GM18505 (cell line): ENCODE data around the gene KDM4F.
A peak's percentile ranks its signal among the peaks of the same experiment; 100 is the strongest.

Experiments used
- ATAC-seq: cut with Tn5 transposase; IDR thresholded peaks from one replicate; pipeline ENCODE4 v1.9.1; 2021; ENCODE audit not compliant: unreplicated experiment
- POLR2A ChIP-seq: IDR thresholded peaks from 4 replicates; pipeline ENCODE4 v1.6.1; 2011; ENCODE audit warnings: borderline replicate concordance; ENCODE audit not compliant: insufficient read depth, insufficient read length; ENCODE audit errors: extremely low read depth

Gene KDM4F

GRCh38 chr11:95072948-95073347, 23.7 kb downstream of the KDM4F start:
- ATAC-seq = no peak
- TF ChIP-seq POLR2A = no peak

- no peak for TF ChIP-seq POLR2A
- no peak for ATAC-seq
These were observed 25.8 kb downstream of the KDM4F start for GRCh38 chr11:95074792-95075563.

GRCh38 chr11:95076416-95076815, 27.2 kb downstream of the KDM4F start:
- no peak for TF ChIP-seq POLR2A
- no peak for ATAC-seq

GRCh38 chr11:95076981-95077380, 27.8 kb downstream of the KDM4F start:
- TF ChIP-seq POLR2A = no peak
- ATAC-seq = no peak

- no peak for TF ChIP-seq POLR2A
- ATAC-seq = no peak
These were observed 29.3 kb downstream of the KDM4F start for GRCh38 chr11:95078526-95078925.

GRCh38 chr11:95081010-95081409, 31.8 kb downstream of the KDM4F start:
- no peak for ATAC-seq
- no peak for TF ChIP-seq POLR2A

GRCh38 chr11:95081412-95081811, 32.2 kb downstream of the KDM4F start:
- no peak for TF ChIP-seq POLR2A
- ATAC-seq = no peak

- no peak for ATAC-seq
These were observed 33.4 kb downstream of the KDM4F start for GRCh38 chr11:95082576-95083001.

GRCh38 chr11:95084509-95084908, 35.3 kb downstream of the KDM4F start:
- TF ChIP-seq POLR2A = no peak
- peak; percentile 46 for ATAC-seq

More at GRCh38 chr11:95082576-95083001, 33.4 kb downstream of the KDM4F start:
- TF ChIP-seq POLR2A = no peak

GRCh38 chr11:95085117-95085816, 36.0 kb downstream of the KDM4F start:
- no peak for ATAC-seq
- TF ChIP-seq POLR2A = no peak

- TF ChIP-seq POLR2A = no peak
- ATAC-seq = no peak
These were observed 36.9 kb downstream of the KDM4F start for GRCh38 chr11:95086151-95086550.

- TF ChIP-seq POLR2A = no peak
- no peak for ATAC-seq
These were observed 37.8 kb downstream of the KDM4F start for GRCh38 chr11:95086836-95087570.

- no peak for TF ChIP-seq POLR2A
- peak; percentile 43 for ATAC-seq
These were observed 39.9 kb downstream of the KDM4F start for GRCh38 chr11:95088946-95089619.
